ENCODE results near the gene PTPN23. TPM values are rescaled to one million over a fixed set of nuclear protein-coding genes. Genes with fewer than 3 reads are reported as not detected.

The PTPN23 gene
- total RNA-seq, 4 donors from 2014 or later, result 45.9 to 135 (median 61.1) TPM

GRCh38 chr3:47420511-47421484 lies 40.0 kb downstream of the PTPN23 start:
- DNase-seq (ENCODE audit: low spot score in 2 of 2), result peak; percentile 94 to 96
- WGBS, result 35% methylated on average over 8 of the region's 29 CpGs
- Histone ChIP-seq H3K36me3 (peaks cover 76% of the 10 kb centered on the region), H3K9me3 (no peaks in the 10 kb centered on the region), H3K4me3 (no peak overlapping the region), H3K27me3 (no peaks in the 10 kb centered on the region), H3K27ac (peak overlapping the region; percentile 45), H3K4me1 (peaks cover 22% of the 10 kb centered on the region)
- TF ChIP-seq POLR2A (IDR thresholded peaks at IDR 0.05) (no peak), POLR2AphosphoS5 (IDR thresholded peaks at IDR 0.05) (no peak), EP300 (IDR thresholded peaks at IDR 0.05) (no peak), CTCF (IDR thresholded peaks at IDR 0.05) (peak; percentile 93 to 94)

- Histone ChIP-seq H3K9me3 (no peaks in the 10 kb centered on the region), H3K27ac (peak overlapping the region; percentile 45), H3K4me3 (no peak overlapping the region), H3K4me1 (peaks cover 17% of the 10 kb centered on the region), H3K27me3 (no peaks in the 10 kb centered on the region), H3K36me3 (peaks cover 82% of the 10 kb centered on the region)
- DNase-seq (ENCODE audit: low spot score in 2 of 2), result peak in 1 of 2 donors; percentile 66
- WGBS, result 77% methylated on average over 6 of the region's 13 CpGs
- no peak for TF ChIP-seq CTCF (IDR thresholded peaks at IDR 0.05)
- TF ChIP-seq POLR2A (IDR thresholded peaks at IDR 0.05), result no peak
- TF ChIP-seq EP300 (IDR thresholded peaks at IDR 0.05), result no peak
- no peak for TF ChIP-seq POLR2AphosphoS5 (IDR thresholded peaks at IDR 0.05)
Measured at GRCh38 chr3:47421741-47422649, 41.2 kb downstream of the PTPN23 start.

- no peak overlapping the region for H3K4me3 ChIP-seq
- H3K36me3 ChIP-seq, result peaks cover 83% of the 10 kb centered on the region
Measured at GRCh38 chr3:47422743-47423142, 41.9 kb downstream of the PTPN23 start.

GRCh38 chr3:47423548-47424145 lies 42.8 kb downstream of the PTPN23 start:
- 98% methylated on average over 7 of the region's 8 CpGs for WGBS
- Histone ChIP-seq H3K4me1 (peaks cover 17% of the 10 kb centered on the region), H3K27me3 (no peaks in the 10 kb centered on the region), H3K4me3 (no peak overlapping the region), H3K36me3 (peaks cover 82% of the 10 kb centered on the region), H3K9me3 (no peaks in the 10 kb centered on the region), H3K27ac (no peak overlapping the region)
- no peak for DNase-seq (ENCODE audit: low spot score in 2 of 2)
- TF ChIP-seq EP300 (IDR thresholded peaks at IDR 0.05) (no peak), POLR2A (IDR thresholded peaks at IDR 0.05) (no peak), POLR2AphosphoS5 (IDR thresholded peaks at IDR 0.05) (no peak), CTCF (IDR thresholded peaks at IDR 0.05) (no peak)

More at GRCh38 chr3:47422743-47423142, 41.9 kb downstream of the PTPN23 start:
- Histone ChIP-seq H3K27ac (no peak overlapping the region), H3K9me3 (no peaks in the 10 kb centered on the region), H3K27me3 (no peaks in the 10 kb centered on the region), H3K4me1 (peaks cover 17% of the 10 kb centered on the region)
- WGBS, result 83% methylated on average over 9 of the region's 9 CpGs
- TF ChIP-seq EP300 (IDR thresholded peaks at IDR 0.05) (no peak), CTCF (IDR thresholded peaks at IDR 0.05) (no peak), POLR2AphosphoS5 (IDR thresholded peaks at IDR 0.05) (no peak), POLR2A (IDR thresholded peaks at IDR 0.05) (no peak)
- no peak for DNase-seq (ENCODE audit: low spot score in 2 of 2)
